ENCODE data around the gene BCAS3. TPM values are rescaled to one million over a fixed set of nuclear protein-coding genes. Genes with fewer than 3 reads are reported as not detected.

Gene BCAS3
- total RNA-seq, 1 experiment from 2014 or later = 26.3 TPM

- TF ChIP-seq CTCF (IDR thresholded peaks at IDR 0.05 in 2 of 3, conservative IDR thresholded peaks at IDR 0.05 in 1 of 3; ENCODE audit: borderline replicate concordance in 1 of 3, insufficient read depth in 1 of 3, low read depth in 2 of 3, low read length in 2 of 3) (no peak), RAD21 (IDR thresholded peaks at IDR 0.05; ENCODE audit: low read depth) (no peak), ATF3 (IDR thresholded peaks at IDR 0.05) (no peak), POLR2A (IDR thresholded peaks at IDR 0.05; ENCODE audit: borderline replicate concordance, extremely low read depth, insufficient read depth, insufficient read length) (no peak), CBX3 (IDR thresholded peaks at IDR 0.05; ENCODE audit: low read depth) (no peak), ZFX (IDR thresholded peaks at IDR 0.05) (no peak), TCF7L2 (IDR thresholded peaks at IDR 0.05; ENCODE audit: borderline replicate concordance, extremely low read depth, insufficient read depth, insufficient read length) (no peak), ZNF274 (IDR thresholded peaks at IDR 0.05; ENCODE audit: low read depth, low read length) (no peak), JUND (IDR thresholded peaks at IDR 0.05) (no peak)
Measured at GRCh38 chr17:60959696-60960095, 282.0 kb downstream of the BCAS3 start (continued).

- no peak for TF ChIP-seq MAX (IDR thresholded peaks at IDR 0.05)
- no peak for TF ChIP-seq CTCF (IDR thresholded peaks at IDR 0.05 in 2 of 3, conservative IDR thresholded peaks at IDR 0.05 in 1 of 3; ENCODE audit: borderline replicate concordance in 1 of 3, insufficient read depth in 1 of 3, low read depth in 2 of 3, low read length in 2 of 3)
- no peak for TF ChIP-seq JUND (IDR thresholded peaks at IDR 0.05)
- TF ChIP-seq ELF1 (IDR thresholded peaks at IDR 0.05; ENCODE audit: borderline replicate concordance, low read depth) = no peak
- TF ChIP-seq YY1 (IDR thresholded peaks at IDR 0.05; ENCODE audit: extremely low read depth, insufficient replicate concordance, low read depth, low read length) = no peak
- no peak for TF ChIP-seq ZBTB33 (IDR thresholded peaks at IDR 0.05; ENCODE audit: extremely low read depth, insufficient replicate concordance, low read length)
- no peak overlapping the region for H3K4me2 ChIP-seq (ENCODE audit: low read length)
- CTCF ChIA-PET = interaction anchor here (1.6 kb wide), 1 partner anchor 11 kb away, joined by 6 read pairs; no protein-coding TSS in a partner anchor
- 0 out of 4 replicates have a peak, but pooled peaks cover 0 to 5% of the 10 kb centered on the region in 2 experiments for H3K9me3 ChIP-seq (ENCODE audit: control insufficient read depth in 1 of 2, insufficient read depth in 1 of 2, low read depth in 1 of 2, low read length in 2 of 2)
- intact Hi-C loops (cut with micrococcal nuclease) = no loop called here
- no peak overlapping the region for H3K9ac ChIP-seq (ENCODE audit: low read length)
- H4K20me1 ChIP-seq (ENCODE audit: insufficient read depth) = no peaks in the 10 kb centered on the region
- BruUV-seq (replicated peaks) = no TSS peak
- H3K4me3 ChIP-seq (replicated peaks in 1 of 2; ENCODE audit: low read depth in 1 of 2, low read length in 2 of 2) = no peak overlapping the region
- H3K27ac ChIP-seq (ENCODE audit: low read depth, low read length) = no peak overlapping the region
- no peaks in the 10 kb centered on the region for H3K27me3 ChIP-seq (ENCODE audit: insufficient read depth, low read length)
- H3K9me2 ChIP-seq (ENCODE audit: insufficient read depth) = no peaks in the 10 kb centered on the region
- H3K36me3 ChIP-seq (ENCODE audit: control insufficient read depth in 1 of 2, insufficient read depth in 2 of 2, low read length in 2 of 2) = no peaks in the 10 kb centered on the region
- RAD21 ChIA-PET (ENCODE audit: low non-redundant PET in 1 of 2, low total read pairs in 2 of 2, uncharacterized antibody in 2 of 2, unreplicated experiment in 2 of 2) = no interaction called here
- H3K4me1 ChIP-seq (ENCODE audit: control insufficient read depth in 1 of 2, insufficient read depth in 2 of 2, low read length in 2 of 2) = no peaks in the 10 kb centered on the region
- no peak for ATAC-seq
- POLR2A ChIA-PET = no interaction called here
- no peak overlapping the region for H2AFZ ChIP-seq (ENCODE audit: low read depth, low read length, poor library complexity, severe bottlenecking)
- H3K79me2 ChIP-seq (ENCODE audit: insufficient read depth, low read length) = no peaks in the 10 kb centered on the region
- no peak for DNase-seq (ENCODE audit: low read depth, low spot score)
Measured at GRCh38 chr17:60960398-60961065, 282.9 kb downstream of the BCAS3 start.

Measured in HCT116 (cell line).